Measurements from ENCODE around the gene ZNF441. TPM values are rescaled to one million over a fixed set of nuclear protein-coding genes. Genes with fewer than 3 reads are reported as not detected.

ZNF441 gene
- total RNA-seq, 1 experiment from 2014 or later = 1.8 TPM

- TF ChIP-seq ZNF532 (CRISPR knock-in tag; IDR thresholded peaks at IDR 0.05; ENCODE audit: borderline replicate concordance) (no peak), NR2C2 (CRISPR knock-in tag; IDR thresholded peaks at IDR 0.05) (no peak), TEAD1 (CRISPR knock-in tag; IDR thresholded peaks at IDR 0.05) (no peak), FOXK1 (CRISPR knock-in tag; IDR thresholded peaks at IDR 0.05) (no peak)
These were observed 44.4 kb upstream of the ZNF441 start (continued) for GRCh38 chr19:11722414-11722813.

- Mint-ChIP-seq H3K4me3 (no peak overlapping the region), H3K36me3 (peaks cover 9% of the 10 kb centered on the region), H3K27ac (no peak overlapping the region), H3K4me1 (peaks cover 6% of the 10 kb centered on the region), H3K9me3 (no peaks in the 10 kb centered on the region), H3K27me3 (ENCODE audit: low read depth) (no peaks in the 10 kb centered on the region; the same call in 1 of the 2 replicates)
- no peak for DNase-seq (ENCODE audit: low spot score)
- ChIA-PET POLR2A (no interaction called here), CTCF (interaction anchor here (1.0 kb wide), 1 partner anchor 30 kb away, joined by 3 read pairs; no protein-coding TSS in a partner anchor)
- TF ChIP-seq HMGA2 (CRISPR knock-in tag; IDR thresholded peaks at IDR 0.05) (no peak), SP1 (CRISPR knock-in tag; conservative IDR thresholded peaks at IDR 0.05) (no peak), USF1 (CRISPR knock-in tag; IDR thresholded peaks at IDR 0.05) (no peak), ARID4B (CRISPR knock-in tag; IDR thresholded peaks at IDR 0.05; ENCODE audit: borderline replicate concordance) (no peak), MLX (CRISPR knock-in tag; IDR thresholded peaks at IDR 0.05) (no peak), HMGXB4 (CRISPR knock-in tag; IDR thresholded peaks at IDR 0.05) (no peak), GTF2I (CRISPR knock-in tag; conservative IDR thresholded peaks at IDR 0.05) (no peak)
- ATAC-seq = no peak
These were observed 37.2 kb upstream of the ZNF441 start for GRCh38 chr19:11729586-11729985.

GRCh38 chr19:11735375-11735774 is 31.4 kb upstream of the ZNF441 start:
- CTCF ChIA-PET = interaction anchor here (2.5 kb wide), 1 partner anchor 35 kb away, joined by 13 read pairs; no protein-coding TSS in a partner anchor
- no peak for DNase-seq (ENCODE audit: low spot score)
- H3K4me3 Mint-ChIP-seq = no peak overlapping the region
- no peaks in the 10 kb centered on the region for H3K36me3 Mint-ChIP-seq
- peaks cover 21% of the 10 kb centered on the region for H3K27me3 Mint-ChIP-seq (ENCODE audit: low read depth)
- ATAC-seq = no peak
- POLR2A ChIA-PET = no interaction called here
- H3K4me1 Mint-ChIP-seq = peaks cover 16% of the 10 kb centered on the region
- no peak overlapping the region for H3K27ac Mint-ChIP-seq
- H3K9me3 Mint-ChIP-seq = no peaks in the 10 kb centered on the region
- TF ChIP-seq ZNF121 (CRISPR knock-in tag; IDR thresholded peaks at IDR 0.05) (no peak), ZNF138 (CRISPR knock-in tag; conservative IDR thresholded peaks at IDR 0.05) (no peak), MLX (CRISPR knock-in tag; IDR thresholded peaks at IDR 0.05) (no peak), CREB1 (CRISPR knock-in tag; IDR thresholded peaks at IDR 0.05) (no peak), KAT7 (CRISPR knock-in tag; IDR thresholded peaks at IDR 0.05; ENCODE audit: borderline replicate concordance) (no peak), ZNF219 (CRISPR knock-in tag; IDR thresholded peaks at IDR 0.05; ENCODE audit: borderline replicate concordance) (no peak), STAT6 (CRISPR knock-in tag; conservative IDR thresholded peaks at IDR 0.05; ENCODE audit: low read depth) (no peak), CREM (CRISPR knock-in tag; IDR thresholded peaks at IDR 0.05) (no peak), GTF2I (CRISPR knock-in tag; conservative IDR thresholded peaks at IDR 0.05) (no peak), SP1 (CRISPR knock-in tag; conservative IDR thresholded peaks at IDR 0.05) (no peak)
